HL-60 (cell line): ENCODE measurements around the gene CCNYL1.

ENCODE experiments used
- REST ChIP-seq: IDR thresholded peaks from 2 replicates; pipeline ENCODE4 v1.6.1; 2012; ENCODE audit warnings: low read depth; ENCODE audit not compliant: insufficient replicate concordance
- TF ChIP-seq, protein P1 (sequence below): IDR thresholded peaks from one replicate; pipeline ENCODE4 v1.5.1; 2011; ENCODE audit warnings: low read length, control low read depth, inconsistent platforms; ENCODE audit not compliant: insufficient read depth

DNA sequence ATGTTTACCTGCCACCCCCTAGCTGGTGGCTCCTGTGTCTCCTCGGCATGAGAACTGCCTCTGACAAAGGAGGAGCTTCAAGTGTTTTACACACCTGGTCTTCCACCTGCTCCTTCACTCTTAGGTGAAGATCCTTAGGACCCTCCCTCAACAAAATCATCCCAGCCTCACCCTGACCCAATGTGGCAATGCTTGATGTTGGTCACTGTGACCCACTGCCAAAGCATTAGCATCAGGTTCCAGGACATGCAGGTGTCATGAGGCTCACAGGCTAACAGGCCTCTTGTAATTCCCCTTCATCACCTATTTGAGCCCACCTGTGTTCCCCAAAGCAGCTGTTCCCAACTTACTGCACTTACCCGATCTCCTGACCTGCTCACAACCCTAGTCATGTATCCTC, 48.5 kb downstream of the CCNYL1 start:
- TF ChIP-seq, protein P1, sequence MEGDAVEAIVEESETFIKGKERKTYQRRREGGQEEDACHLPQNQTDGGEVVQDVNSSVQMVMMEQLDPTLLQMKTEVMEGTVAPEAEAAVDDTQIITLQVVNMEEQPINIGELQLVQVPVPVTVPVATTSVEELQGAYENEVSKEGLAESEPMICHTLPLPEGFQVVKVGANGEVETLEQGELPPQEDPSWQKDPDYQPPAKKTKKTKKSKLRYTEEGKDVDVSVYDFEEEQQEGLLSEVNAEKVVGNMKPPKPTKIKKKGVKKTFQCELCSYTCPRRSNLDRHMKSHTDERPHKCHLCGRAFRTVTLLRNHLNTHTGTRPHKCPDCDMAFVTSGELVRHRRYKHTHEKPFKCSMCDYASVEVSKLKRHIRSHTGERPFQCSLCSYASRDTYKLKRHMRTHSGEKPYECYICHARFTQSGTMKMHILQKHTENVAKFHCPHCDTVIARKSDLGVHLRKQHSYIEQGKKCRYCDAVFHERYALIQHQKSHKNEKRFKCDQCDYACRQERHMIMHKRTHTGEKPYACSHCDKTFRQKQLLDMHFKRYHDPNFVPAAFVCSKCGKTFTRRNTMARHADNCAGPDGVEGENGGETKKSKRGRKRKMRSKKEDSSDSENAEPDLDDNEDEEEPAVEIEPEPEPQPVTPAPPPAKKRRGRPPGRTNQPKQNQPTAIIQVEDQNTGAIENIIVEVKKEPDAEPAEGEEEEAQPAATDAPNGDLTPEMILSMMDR: no peak
- no peak for TF ChIP-seq REST
